ENCODE measurements around the gene GRAMD1A. TPM values are rescaled to one million over a fixed set of nuclear protein-coding genes. Genes with fewer than 3 reads are reported as not detected.

Gene GRAMD1A
- total and polyA plus RNA-seq, 2 of the 8 experiments (the other 6 are each of a cell fraction or from before 2014, with no cell fraction given): 113 to 154 TPM

DNA sequence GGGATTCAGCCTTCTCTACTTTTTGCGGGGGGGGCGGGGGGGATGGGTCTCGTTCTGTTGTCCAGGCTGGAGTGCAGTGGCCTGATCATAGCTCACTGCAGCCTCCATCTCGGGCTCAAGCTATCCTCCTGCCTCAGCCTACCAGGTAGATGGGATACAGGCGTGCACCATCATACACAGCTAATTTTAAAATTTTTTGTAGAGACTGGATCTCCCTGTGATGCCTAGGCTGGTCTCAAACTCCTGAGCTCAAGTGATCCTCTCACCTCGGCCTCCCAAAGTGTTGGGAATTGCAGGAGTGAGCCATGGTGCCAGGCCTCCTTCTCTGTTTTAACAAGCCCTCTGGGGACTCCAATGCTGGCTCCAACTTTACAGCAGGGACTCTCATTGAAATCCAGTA lies 35.5 kb upstream of the GRAMD1A start (continued):
- TF ChIP-seq, protein P1, sequence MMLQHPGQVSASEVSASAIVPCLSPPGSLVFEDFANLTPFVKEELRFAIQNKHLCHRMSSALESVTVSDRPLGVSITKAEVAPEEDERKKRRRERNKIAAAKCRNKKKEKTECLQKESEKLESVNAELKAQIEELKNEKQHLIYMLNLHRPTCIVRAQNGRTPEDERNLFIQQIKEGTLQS (IDR thresholded peaks at IDR 0.05; ENCODE audit: insufficient read depth, low read depth, low read length): no peak
- TF ChIP-seq, protein P2, sequence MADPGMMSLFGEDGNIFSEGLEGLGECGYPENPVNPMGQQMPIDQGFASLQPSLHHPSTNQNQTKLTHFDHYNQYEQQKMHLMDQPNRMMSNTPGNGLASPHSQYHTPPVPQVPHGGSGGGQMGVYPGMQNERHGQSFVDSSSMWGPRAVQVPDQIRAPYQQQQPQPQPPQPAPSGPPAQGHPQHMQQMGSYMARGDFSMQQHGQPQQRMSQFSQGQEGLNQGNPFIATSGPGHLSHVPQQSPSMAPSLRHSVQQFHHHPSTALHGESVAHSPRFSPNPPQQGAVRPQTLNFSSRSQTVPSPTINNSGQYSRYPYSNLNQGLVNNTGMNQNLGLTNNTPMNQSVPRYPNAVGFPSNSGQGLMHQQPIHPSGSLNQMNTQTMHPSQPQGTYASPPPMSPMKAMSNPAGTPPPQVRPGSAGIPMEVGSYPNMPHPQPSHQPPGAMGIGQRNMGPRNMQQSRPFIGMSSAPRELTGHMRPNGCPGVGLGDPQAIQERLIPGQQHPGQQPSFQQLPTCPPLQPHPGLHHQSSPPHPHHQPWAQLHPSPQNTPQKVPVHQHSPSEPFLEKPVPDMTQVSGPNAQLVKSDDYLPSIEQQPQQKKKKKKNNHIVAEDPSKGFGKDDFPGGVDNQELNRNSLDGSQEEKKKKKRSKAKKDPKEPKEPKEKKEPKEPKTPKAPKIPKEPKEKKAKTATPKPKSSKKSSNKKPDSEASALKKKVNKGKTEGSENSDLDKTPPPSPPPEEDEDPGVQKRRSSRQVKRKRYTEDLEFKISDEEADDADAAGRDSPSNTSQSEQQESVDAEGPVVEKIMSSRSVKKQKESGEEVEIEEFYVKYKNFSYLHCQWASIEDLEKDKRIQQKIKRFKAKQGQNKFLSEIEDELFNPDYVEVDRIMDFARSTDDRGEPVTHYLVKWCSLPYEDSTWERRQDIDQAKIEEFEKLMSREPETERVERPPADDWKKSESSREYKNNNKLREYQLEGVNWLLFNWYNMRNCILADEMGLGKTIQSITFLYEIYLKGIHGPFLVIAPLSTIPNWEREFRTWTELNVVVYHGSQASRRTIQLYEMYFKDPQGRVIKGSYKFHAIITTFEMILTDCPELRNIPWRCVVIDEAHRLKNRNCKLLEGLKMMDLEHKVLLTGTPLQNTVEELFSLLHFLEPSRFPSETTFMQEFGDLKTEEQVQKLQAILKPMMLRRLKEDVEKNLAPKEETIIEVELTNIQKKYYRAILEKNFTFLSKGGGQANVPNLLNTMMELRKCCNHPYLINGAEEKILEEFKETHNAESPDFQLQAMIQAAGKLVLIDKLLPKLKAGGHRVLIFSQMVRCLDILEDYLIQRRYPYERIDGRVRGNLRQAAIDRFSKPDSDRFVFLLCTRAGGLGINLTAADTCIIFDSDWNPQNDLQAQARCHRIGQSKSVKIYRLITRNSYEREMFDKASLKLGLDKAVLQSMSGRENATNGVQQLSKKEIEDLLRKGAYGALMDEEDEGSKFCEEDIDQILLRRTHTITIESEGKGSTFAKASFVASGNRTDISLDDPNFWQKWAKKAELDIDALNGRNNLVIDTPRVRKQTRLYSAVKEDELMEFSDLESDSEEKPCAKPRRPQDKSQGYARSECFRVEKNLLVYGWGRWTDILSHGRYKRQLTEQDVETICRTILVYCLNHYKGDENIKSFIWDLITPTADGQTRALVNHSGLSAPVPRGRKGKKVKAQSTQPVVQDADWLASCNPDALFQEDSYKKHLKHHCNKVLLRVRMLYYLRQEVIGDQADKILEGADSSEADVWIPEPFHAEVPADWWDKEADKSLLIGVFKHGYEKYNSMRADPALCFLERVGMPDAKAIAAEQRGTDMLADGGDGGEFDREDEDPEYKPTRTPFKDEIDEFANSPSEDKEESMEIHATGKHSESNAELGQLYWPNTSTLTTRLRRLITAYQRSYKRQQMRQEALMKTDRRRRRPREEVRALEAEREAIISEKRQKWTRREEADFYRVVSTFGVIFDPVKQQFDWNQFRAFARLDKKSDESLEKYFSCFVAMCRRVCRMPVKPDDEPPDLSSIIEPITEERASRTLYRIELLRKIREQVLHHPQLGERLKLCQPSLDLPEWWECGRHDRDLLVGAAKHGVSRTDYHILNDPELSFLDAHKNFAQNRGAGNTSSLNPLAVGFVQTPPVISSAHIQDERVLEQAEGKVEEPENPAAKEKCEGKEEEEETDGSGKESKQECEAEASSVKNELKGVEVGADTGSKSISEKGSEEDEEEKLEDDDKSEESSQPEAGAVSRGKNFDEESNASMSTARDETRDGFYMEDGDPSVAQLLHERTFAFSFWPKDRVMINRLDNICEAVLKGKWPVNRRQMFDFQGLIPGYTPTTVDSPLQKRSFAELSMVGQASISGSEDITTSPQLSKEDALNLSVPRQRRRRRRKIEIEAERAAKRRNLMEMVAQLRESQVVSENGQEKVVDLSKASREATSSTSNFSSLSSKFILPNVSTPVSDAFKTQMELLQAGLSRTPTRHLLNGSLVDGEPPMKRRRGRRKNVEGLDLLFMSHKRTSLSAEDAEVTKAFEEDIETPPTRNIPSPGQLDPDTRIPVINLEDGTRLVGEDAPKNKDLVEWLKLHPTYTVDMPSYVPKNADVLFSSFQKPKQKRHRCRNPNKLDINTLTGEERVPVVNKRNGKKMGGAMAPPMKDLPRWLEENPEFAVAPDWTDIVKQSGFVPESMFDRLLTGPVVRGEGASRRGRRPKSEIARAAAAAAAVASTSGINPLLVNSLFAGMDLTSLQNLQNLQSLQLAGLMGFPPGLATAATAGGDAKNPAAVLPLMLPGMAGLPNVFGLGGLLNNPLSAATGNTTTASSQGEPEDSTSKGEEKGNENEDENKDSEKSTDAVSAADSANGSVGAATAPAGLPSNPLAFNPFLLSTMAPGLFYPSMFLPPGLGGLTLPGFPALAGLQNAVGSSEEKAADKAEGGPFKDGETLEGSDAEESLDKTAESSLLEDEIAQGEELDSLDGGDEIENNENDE (IDR thresholded peaks at IDR 0.05; ENCODE audit: insufficient replicate concordance, low read length): no peak
- no peak for TF ChIP-seq RFX5 (IDR thresholded peaks at IDR 0.05; ENCODE audit: borderline replicate concordance, low read depth, low read length)

Measured in H1 (cell line).